ENCODE data around the gene NCAM1.
"Not testable (repeated sequence)": the region's sequence is repeated elsewhere in the genome, so short reads cannot be mapped to it uniquely, and the experiment has no call there.

Gene NCAM1

GRCh38 chr11:113282898-113283437 lies 321.7 kb downstream of the NCAM1 start:
- no peak for DNase-seq

GRCh38 chr11:113283881-113284280 lies 322.7 kb downstream of the NCAM1 start:
- no peak for DNase-seq

- DNase-seq, result no peak
Measured at GRCh38 chr11:113286009-113286408, 324.8 kb downstream of the NCAM1 start.

GRCh38 chr11:113286509-113287497 lies 325.6 kb downstream of the NCAM1 start:
- DNase-seq, result peak in 2 of 4 experiments; percentile 17 to 23

GRCh38 chr11:113287801-113288200 lies 326.6 kb downstream of the NCAM1 start:
- DNase-seq, result no peak

- DNase-seq, result no peak
Measured at GRCh38 chr11:113288286-113288863, 327.2 kb downstream of the NCAM1 start.

- DNase-seq, result peak; percentile 69 to 80 (median 78)
Measured at GRCh38 chr11:113289431-113290187, 328.4 kb downstream of the NCAM1 start.

- DNase-seq, result no peak
Measured at GRCh38 chr11:113293936-113294335, 332.7 kb downstream of the NCAM1 start.

- DNase-seq, result no peak
Measured at GRCh38 chr11:113295993-113296392, 334.8 kb downstream of the NCAM1 start.

GRCh38 chr11:113296447-113297205 lies 335.4 kb downstream of the NCAM1 start:
- no peak for DNase-seq

- DNase-seq, result not testable (repeated sequence)
Measured at GRCh38 chr11:113298496-113298895, 337.3 kb downstream of the NCAM1 start.

- no peak for DNase-seq
Measured at GRCh38 chr11:113304916-113305315, 343.7 kb downstream of the NCAM1 start.

GRCh38 chr11:113305440-113306336 lies 344.5 kb downstream of the NCAM1 start:
- peak; percentile 72 to 86 (median 82) for DNase-seq

GRCh38 chr11:113308601-113309000 lies 347.4 kb downstream of the NCAM1 start:
- no peak for DNase-seq

- no peak for DNase-seq
Measured at GRCh38 chr11:113311536-113311935, 350.3 kb downstream of the NCAM1 start.

GRCh38 chr11:113313601-113314000 lies 352.4 kb downstream of the NCAM1 start:
- no peak for DNase-seq

- peak in 1 of 4 experiments; percentile 0 for DNase-seq
Measured at GRCh38 chr11:113314065-113314388, 352.8 kb downstream of the NCAM1 start.

- DNase-seq, result peak; percentile 94 to 98 (median 97)
Measured at GRCh38 chr11:113314389-113315301, 353.4 kb downstream of the NCAM1 start, which contains the start of gene TTC12. Gene TTC12 (plus strand): TSS chr11:113314583. CDS start chr11:113316258, 1,675 bp downstream.

GRCh38 chr11:113315811-113316210 lies 354.6 kb downstream of the NCAM1 start:
- no peak for DNase-seq

- DNase-seq, result no peak
Measured at GRCh38 chr11:113316256-113316655, 355.0 kb downstream of the NCAM1 start.

All from suppressor macrophage (primary cell).